Liver (tissue), 3 donors: ENCODE results near the gene VEGFC.

Source experiments
- CTCF ChIP-seq: fragments of 150-350 bp; IDR thresholded peaks from 2 replicates; pipeline ENCODE4 v1.5.1; 2017; ENCODE audit warnings: improper control_type of control experiment, low read depth, low read length; ENCODE audit not compliant: missing input control
- RAD21 ChIP-seq, 2 donors: IDR thresholded peaks; 2 replicates each; pipeline ENCODE4 v1.6.1; 2016; ENCODE audit warnings: antibody characterized with exemption in 2 of 2, mild to moderate bottlenecking in 2 of 2
- REST ChIP-seq: IDR thresholded peaks from 2 replicates; pipeline ENCODE4 v1.6.1; 2016; ENCODE audit warnings: antibody characterized with exemption, mild to moderate bottlenecking
- RXRA ChIP-seq, 2 donors: IDR thresholded peaks; 2 replicates each; pipeline ENCODE4 v1.6.1; 2017 to 2018; ENCODE audit warnings: antibody characterized with exemption in 2 of 2, mild to moderate bottlenecking in 1 of 2
- SP1 ChIP-seq: IDR thresholded peaks from 2 replicates; pipeline ENCODE4 v1.6.1; 2018; ENCODE audit warnings: antibody characterized with exemption, mild to moderate bottlenecking
- TAF1 ChIP-seq: conservative IDR thresholded peaks from 2 replicates; pipeline ENCODE4 v1.6.1; 2016; ENCODE audit warnings: antibody characterized with exemption, mild to moderate bottlenecking
- YY1 ChIP-seq: IDR thresholded peaks from 2 replicates; pipeline ENCODE4 v1.6.1; 2016; ENCODE audit warnings: antibody characterized with exemption, mild to moderate bottlenecking
- TF ChIP-seq, protein P1 (sequence below): IDR thresholded peaks from 2 replicates; pipeline ENCODE4 v1.6.1; 2016; ENCODE audit warnings: antibody characterized with exemption
- donor health status: healthy.
- donor health status: healthy.

DNA sequence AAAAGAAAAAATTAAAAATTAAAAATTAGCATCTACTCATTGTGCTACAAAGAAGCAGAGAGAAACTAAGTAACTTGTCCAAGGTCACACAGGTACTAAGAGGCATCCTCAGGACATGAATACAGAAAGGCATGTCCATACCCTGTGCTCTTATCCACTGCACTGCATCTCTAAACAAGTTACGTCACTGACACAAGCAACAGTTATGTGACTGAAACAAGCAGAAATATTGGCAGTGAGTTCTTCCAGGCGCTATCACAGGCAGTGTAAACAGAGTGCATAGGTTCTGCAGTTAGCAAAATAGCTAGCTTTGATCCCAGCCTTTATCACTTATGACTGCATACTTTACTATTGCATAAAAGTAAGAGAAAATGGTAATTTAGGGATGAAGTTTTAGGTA, 7.9 kb downstream of the VEGFC start:
- TF ChIP-seq CTCF (no peak), YY1 (no peak), REST (no peak), TAF1 (no peak), RXRA (IDR thresholded peaks at IDR 0.05) (no peak), SP1 (no peak), RAD21 (IDR thresholded peaks at IDR 0.05) (no peak)
- TF ChIP-seq, protein P1, sequence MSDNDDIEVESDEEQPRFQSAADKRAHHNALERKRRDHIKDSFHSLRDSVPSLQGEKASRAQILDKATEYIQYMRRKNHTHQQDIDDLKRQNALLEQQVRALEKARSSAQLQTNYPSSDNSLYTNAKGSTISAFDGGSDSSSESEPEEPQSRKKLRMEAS = no peak
